ENCODE data around the gene RPTOR. TPM values are rescaled to one million over a fixed set of nuclear protein-coding genes. Genes with fewer than 3 reads are reported as not detected.

The RPTOR gene
- polyA plus RNA-seq, 1 experiment: 10.8 TPM

DNA sequence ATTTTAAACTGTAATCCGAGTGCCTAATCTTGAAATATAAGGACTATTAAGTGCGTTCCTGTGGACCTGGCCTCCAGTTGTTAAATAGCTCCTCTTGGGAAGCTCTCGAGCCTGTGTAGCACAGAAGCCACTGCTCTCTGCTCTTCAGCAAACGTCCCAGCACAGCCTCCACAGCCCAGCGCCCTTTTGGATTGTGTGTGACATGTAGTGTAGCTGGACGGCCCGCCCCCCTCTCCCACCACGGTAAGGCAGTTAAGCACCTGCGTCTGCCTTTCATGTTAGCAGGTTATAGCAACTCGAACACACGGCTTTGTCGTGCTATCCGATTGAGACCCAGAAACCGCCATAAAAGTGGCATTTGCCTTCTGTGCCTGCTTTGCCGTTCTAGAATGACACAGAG lies 367.8 kb downstream of the RPTOR start:
- ChIA-PET CTCF (interaction anchor here (1.3 kb wide), 1 partner anchor 12 kb away, joined by 4 read pairs; no protein-coding TSS in a partner anchor), POLR2A (no interaction called here)
- no peaks in the 10 kb centered on the region for H3K27me3 ChIP-seq (ENCODE audit: control insufficient read depth, insufficient read depth, low read length)
- peaks cover 17% of the 10 kb centered on the region for H3K36me3 ChIP-seq (ENCODE audit: control insufficient read depth, insufficient read depth, low read length)
- no peak overlapping the region for H3K4me3 ChIP-seq (ENCODE audit: low read depth, low read length)
- TF ChIP-seq, protein P1, sequence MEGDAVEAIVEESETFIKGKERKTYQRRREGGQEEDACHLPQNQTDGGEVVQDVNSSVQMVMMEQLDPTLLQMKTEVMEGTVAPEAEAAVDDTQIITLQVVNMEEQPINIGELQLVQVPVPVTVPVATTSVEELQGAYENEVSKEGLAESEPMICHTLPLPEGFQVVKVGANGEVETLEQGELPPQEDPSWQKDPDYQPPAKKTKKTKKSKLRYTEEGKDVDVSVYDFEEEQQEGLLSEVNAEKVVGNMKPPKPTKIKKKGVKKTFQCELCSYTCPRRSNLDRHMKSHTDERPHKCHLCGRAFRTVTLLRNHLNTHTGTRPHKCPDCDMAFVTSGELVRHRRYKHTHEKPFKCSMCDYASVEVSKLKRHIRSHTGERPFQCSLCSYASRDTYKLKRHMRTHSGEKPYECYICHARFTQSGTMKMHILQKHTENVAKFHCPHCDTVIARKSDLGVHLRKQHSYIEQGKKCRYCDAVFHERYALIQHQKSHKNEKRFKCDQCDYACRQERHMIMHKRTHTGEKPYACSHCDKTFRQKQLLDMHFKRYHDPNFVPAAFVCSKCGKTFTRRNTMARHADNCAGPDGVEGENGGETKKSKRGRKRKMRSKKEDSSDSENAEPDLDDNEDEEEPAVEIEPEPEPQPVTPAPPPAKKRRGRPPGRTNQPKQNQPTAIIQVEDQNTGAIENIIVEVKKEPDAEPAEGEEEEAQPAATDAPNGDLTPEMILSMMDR (IDR thresholded peaks at IDR 0.05; ENCODE audit: insufficient read depth, low read depth, low read length): no peak
- no peak for DNase-seq (ENCODE audit: low read depth)

DNA sequence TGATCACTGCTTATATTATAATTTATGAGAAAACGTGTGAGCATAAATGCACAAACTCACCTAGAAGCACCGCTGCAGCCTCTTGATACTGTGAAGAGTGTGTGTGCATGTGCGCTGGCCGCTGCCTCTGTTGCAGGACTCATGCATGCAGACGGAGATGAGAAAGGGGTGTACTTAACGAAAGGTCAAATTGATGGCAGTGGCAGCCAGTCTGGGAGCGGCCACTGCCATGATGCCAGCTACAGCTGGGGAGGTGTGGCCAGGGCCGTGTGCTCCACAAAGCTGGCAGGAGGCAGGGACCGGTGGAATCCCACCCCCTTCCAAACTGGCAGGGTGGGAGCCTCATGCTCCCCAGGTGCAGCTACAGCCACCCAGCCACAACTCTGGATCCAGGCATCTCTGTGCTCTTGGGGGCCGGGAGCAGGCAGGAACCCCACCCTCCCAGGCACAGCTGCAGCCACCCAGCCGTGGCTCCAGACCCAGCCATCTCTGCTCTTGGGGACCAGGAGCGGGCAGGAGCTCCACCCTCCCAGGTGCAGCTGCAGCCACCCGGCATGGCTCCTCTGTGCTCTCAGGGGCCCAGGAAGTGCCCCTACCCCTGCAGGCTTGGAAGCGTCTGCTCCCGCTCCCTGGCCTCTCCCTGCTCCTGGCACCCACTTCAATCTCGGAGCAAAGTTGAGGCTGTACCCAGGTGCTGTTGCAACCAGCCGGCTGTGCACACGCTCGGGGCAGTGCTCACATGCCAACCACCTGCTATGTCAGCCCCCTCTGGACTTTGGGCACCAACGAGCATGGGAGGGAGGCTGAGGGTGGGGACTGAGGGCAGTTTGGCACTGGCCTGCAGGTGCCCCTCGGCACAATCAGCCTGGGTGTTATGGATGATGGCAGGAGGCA lies 369.5 kb downstream of the RPTOR start:
- Histone ChIP-seq H3K36me3 (ENCODE audit: control insufficient read depth, insufficient read depth, low read length) (peaks cover 18% of the 10 kb centered on the region), H3K27me3 (ENCODE audit: control insufficient read depth, insufficient read depth, low read length) (no peaks in the 10 kb centered on the region), H3K4me3 (ENCODE audit: low read depth, low read length) (no peak overlapping the region)
- TF ChIP-seq, protein P1 (IDR thresholded peaks at IDR 0.05; ENCODE audit: insufficient read depth, low read depth, low read length): no peak
- ChIA-PET POLR2A (no interaction called here), CTCF (no interaction called here)
- DNase-seq (ENCODE audit: low read depth): no peak

DNA sequence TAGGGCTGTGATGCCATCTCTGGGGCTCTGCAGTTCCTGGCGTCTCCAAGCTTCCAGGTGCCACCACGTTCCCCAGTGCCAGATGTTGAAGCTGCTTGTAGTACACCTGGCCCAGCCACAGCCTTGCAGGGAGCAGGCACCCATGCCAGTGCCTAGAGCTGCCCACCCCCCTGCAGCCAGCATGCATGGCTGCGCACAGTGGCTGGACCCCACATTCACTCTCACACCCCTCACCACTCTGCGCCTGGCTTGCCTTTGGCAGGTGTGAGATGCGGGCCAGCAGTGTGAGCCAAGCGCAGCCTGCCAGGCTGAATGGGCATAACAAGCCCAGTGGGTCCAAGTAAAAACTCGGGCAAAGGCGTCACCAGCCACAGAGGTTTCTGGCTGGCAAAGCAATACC lies 371.6 kb downstream of the RPTOR start:
- Histone ChIP-seq H3K27me3 (ENCODE audit: control insufficient read depth, insufficient read depth, low read length) (no peaks in the 10 kb centered on the region), H3K4me3 (ENCODE audit: low read depth, low read length) (no peak overlapping the region), H3K36me3 (ENCODE audit: control insufficient read depth, insufficient read depth, low read length) (peaks cover 17% of the 10 kb centered on the region)
- CTCF ChIA-PET: no interaction called here
- POLR2A ChIA-PET: no interaction called here
- TF ChIP-seq, protein P1 (IDR thresholded peaks at IDR 0.05; ENCODE audit: insufficient read depth, low read depth, low read length): no peak
- no peak for DNase-seq (ENCODE audit: low read depth)

DNA sequence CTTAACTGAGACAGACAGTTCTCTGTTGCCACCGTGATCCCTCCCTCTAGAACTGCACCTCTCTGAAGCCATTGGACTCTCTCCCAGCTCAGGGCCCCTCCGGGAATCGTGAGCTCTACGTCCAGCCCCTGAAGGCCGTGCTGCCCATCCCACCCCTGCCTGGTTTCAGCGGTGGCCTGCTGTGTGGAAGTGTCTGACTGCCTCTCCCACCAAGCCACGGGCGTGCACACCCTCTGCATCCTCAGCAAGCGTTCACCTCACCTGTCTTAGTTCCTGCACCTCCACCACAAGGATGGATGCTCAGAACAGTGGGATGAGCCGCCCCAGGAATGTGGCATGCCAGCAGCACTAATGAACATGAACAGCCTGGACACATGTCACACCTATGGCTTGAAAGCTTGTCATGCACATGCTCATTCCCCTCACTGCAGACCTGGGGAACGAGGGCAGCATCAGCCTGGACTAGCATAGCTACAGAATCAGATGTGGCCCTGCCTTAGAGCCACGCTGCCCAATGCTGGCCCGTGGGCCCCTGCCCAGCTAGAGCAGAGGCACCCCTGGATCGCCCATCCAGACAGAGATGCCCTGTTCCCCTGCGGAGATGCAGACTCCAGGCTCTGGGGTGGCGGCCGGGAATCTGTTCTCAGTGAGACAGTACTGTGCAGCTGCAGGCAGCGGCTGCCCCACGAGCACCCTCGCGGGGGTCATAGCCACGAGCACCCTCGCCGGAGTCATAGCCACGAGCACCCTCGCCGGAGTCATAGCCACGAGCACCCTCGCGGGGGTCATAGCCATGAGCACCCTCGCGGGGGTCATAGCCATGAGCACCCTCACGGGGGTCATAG lies 373.3 kb downstream of the RPTOR start:
- Histone ChIP-seq H3K4me3 (ENCODE audit: low read depth, low read length) (no peak overlapping the region), H3K36me3 (ENCODE audit: control insufficient read depth, insufficient read depth, low read length) (peaks cover 16% of the 10 kb centered on the region), H3K27me3 (ENCODE audit: control insufficient read depth, insufficient read depth, low read length) (no peaks in the 10 kb centered on the region)
- ChIA-PET CTCF (interaction anchor here (1.1 kb wide), 1 partner anchor 19 kb away, joined by 3 read pairs; no protein-coding TSS in a partner anchor), POLR2A (no interaction called here)
- TF ChIP-seq, protein P1 (IDR thresholded peaks at IDR 0.05; ENCODE audit: insufficient read depth, low read depth, low read length): no peak
- DNase-seq (ENCODE audit: low read depth): no peak

DNA sequence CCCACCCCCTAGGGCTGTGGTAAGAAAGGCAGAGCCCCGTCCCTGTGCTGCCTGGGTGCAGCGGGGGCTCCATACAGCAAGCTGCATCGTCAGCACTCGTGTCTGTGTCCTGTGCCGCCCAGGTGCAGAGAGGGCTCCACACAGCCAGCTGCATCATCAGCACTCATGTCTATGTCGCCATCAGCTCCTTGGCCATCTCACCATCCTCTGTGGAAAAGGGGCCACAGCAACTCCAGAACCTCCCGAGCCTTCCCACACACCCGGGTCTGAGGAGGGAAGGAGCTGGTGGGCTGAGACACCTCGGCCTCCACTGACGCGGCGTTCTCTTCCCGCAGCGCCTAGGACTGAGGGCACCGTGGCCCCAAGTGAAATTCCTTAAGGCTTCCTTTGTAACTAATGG lies 374.1 kb downstream of the RPTOR start:
- POLR2A ChIA-PET: no interaction called here
- Histone ChIP-seq H3K36me3 (ENCODE audit: control insufficient read depth, insufficient read depth, low read length) (peaks cover 17% of the 10 kb centered on the region), H3K4me3 (ENCODE audit: low read depth, low read length) (no peak overlapping the region), H3K27me3 (ENCODE audit: control insufficient read depth, insufficient read depth, low read length) (no peaks in the 10 kb centered on the region)
- DNase-seq (ENCODE audit: low read depth): no peak
- TF ChIP-seq, protein P1 (IDR thresholded peaks at IDR 0.05; ENCODE audit: insufficient read depth, low read depth, low read length): no peak
- CTCF ChIA-PET: interaction anchor here (1.1 kb wide), 1 partner anchor 20 kb away, joined by 3 read pairs; no protein-coding TSS in a partner anchor

All from BJ (cell line).